Caco-2 (cell line): Measurements from ENCODE around the gene IPMK. TPM values are rescaled to one million over a fixed set of nuclear protein-coding genes. Genes with fewer than 3 reads are reported as not detected.

Experiments used
- BruUV-seq: library from RNA; stranded (reverse); fragments of 400-500 nt; replicated peaks from 2 replicates; lab custom pipeline; 2021; lab: Mats Ljungman, UMichigan
- CTCF ChIA-PET: fragments of 300-600 bp; sonication (Branson Sonifier 250); formaldehyde crosslinking; loops from one replicate; lab custom pipeline; 2022; ENCODE audit warnings: antibody characterized with exemption; lab: Charles Lee
- POLR2A ChIA-PET: fragments of 300-600 bp; sonication (Branson Sonifier 250); formaldehyde crosslinking; loops from one replicate; lab custom pipeline; 2022; ENCODE audit warnings: antibody characterized with exemption; lab: Charles Lee
- DNase-seq, 2 experiments: peaks; one replicate each; pipeline versions ENCODE4 v3.0.0 to v3.0.0-alpha.2; 2020 to 2022
- H3K27me3 ChIP-seq: replicated peaks from 2 replicates; pipeline ENCODE4 v1.6.0; 2011; ENCODE audit warnings: low read length; ENCODE audit not compliant: control insufficient read depth, insufficient read depth
- H3K36me3 ChIP-seq: 2 replicates; pipeline ENCODE4 v1.5.1; 2011; ENCODE audit warnings: low read length; ENCODE audit not compliant: control insufficient read depth, insufficient read depth
- H3K4me1 ChIP-seq: fragments of 250-450 bp; sonication (Bioruptor Pico); 2 replicates; pipeline ENCODE4 v1.5.1; 2020; ENCODE audit warnings: mild to moderate bottlenecking
- H3K4me3 ChIP-seq: 2 replicates; pipeline ENCODE4 v1.5.1; 2011; ENCODE audit warnings: low read depth, mild to moderate bottlenecking, control low read depth, low read length
- H3K9me3 ChIP-seq: fragments of 250-450 bp; sonication (Bioruptor Pico); 2 replicates; pipeline ENCODE4 v1.5.1; 2020; ENCODE audit warnings: mild to moderate bottlenecking, moderate library complexity
- H3K27ac Mint-ChIP-seq: one replicate; pipeline ENCODE4 v1.8.0; 2022; ENCODE audit warnings: mixed read lengths; ENCODE audit not compliant: unreplicated experiment
- H3K27me3 Mint-ChIP-seq: one replicate; pipeline ENCODE4 v1.8.0; 2022; ENCODE audit warnings: mixed read lengths; ENCODE audit not compliant: insufficient read depth, unreplicated experiment
- H3K36me3 Mint-ChIP-seq: one replicate; pipeline ENCODE4 v1.8.0; 2022; ENCODE audit warnings: mild to moderate bottlenecking, mixed read lengths; ENCODE audit not compliant: insufficient read depth, unreplicated experiment
- H3K4me1 Mint-ChIP-seq: one replicate; pipeline ENCODE4 v1.8.0; 2022; ENCODE audit warnings: low read depth, mixed read lengths; ENCODE audit not compliant: unreplicated experiment
- H3K4me3 Mint-ChIP-seq: one replicate; pipeline ENCODE4 v1.8.0; 2022; ENCODE audit warnings: mild to moderate bottlenecking, moderate library complexity, mixed read lengths; ENCODE audit not compliant: unreplicated experiment
- H3K9me3 Mint-ChIP-seq: one replicate; pipeline ENCODE4 v1.8.0; 2022; ENCODE audit warnings: mixed read lengths; ENCODE audit not compliant: unreplicated experiment
- CTCF ChIP-seq, 2 experiments: fragments of 200-600 bp in 1 of 2; IDR thresholded peaks; 1 replicate in 1 of 2; 2 replicates in 1 of 2; pipeline versions ENCODE4 v1.5.1 to v1.8.0; 2011 to 2022; ENCODE audit warnings: antibody characterized with exemption in 1 of 2, control low read depth in 1 of 2, inconsistent platforms in 1 of 2, low read depth in 1 of 2, low read length in 1 of 2, mild to moderate bottlenecking in 1 of 2, moderate library complexity in 1 of 2; ENCODE audit not compliant: insufficient read depth in 1 of 2, severe bottlenecking in 1 of 2, unreplicated experiment in 1 of 2
- intact Hi-C: fragments of 100-400 bp; cut with micrococcal nuclease; formaldehyde crosslinking; loops from one replicate; pipeline ENCODE4 v1.10.0; 2022; ENCODE audit not compliant: unreplicated experiment
- total RNA-seq: library from RNA; stranded (reverse); gene quantifications from 2 replicates; pipeline ENCODE4 v1.2.3, GENCODE V29; 2022

The IPMK gene
- total RNA-seq, 1 experiment from 2014 or later, result 18.3 TPM

GRCh38 chr10:58209669-58210068, 58.0 kb downstream of the IPMK start:
- no peak overlapping the region for H3K27ac Mint-ChIP-seq
- POLR2A ChIA-PET, result no interaction called here

DNA sequence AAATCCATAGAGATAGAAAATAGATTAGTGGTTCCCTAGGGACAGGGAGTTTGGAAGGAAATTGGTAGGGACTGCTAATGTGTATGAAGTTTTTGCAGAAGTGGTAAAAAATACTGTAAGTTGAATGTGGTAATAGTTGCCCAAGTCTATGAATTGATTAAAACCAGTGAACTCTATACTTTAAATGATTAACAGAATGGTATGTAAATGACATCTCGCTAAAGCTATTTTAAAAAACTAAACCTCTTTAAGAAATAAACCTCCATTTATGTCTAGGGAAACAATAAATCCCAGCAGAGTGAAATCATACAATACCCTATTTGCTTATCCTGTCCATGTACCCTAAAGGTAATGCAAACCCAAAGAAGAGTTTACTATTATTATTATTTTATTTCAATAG, 61.4 kb downstream of the IPMK start:
- intact Hi-C loops, result no loop called here
- BruUV-seq, result no TSS peak

More at GRCh38 chr10:58209669-58210068, 58.0 kb downstream of the IPMK start:
- Histone ChIP-seq H3K9me3 (no peaks in the 10 kb centered on the region), H3K4me1 (peaks cover 11% of the 10 kb centered on the region), H3K36me3 (peaks cover 1% of the 10 kb centered on the region; the same call in 1 of the 2 replicates), H3K4me3 (no peak overlapping the region), H3K27me3 (no peaks in the 10 kb centered on the region)
- Mint-ChIP-seq H3K9me3 (no peaks in the 10 kb centered on the region), H3K4me1 (peaks cover 17% of the 10 kb centered on the region), H3K4me3 (no peak overlapping the region), H3K27me3 (no peaks in the 10 kb centered on the region), H3K36me3 (peaks cover 9% of the 10 kb centered on the region)
- no peak for TF ChIP-seq CTCF (IDR thresholded peaks at IDR 0.05; ENCODE audit: insufficient read depth in 1 of 2, low read depth in 1 of 2, low read length in 1 of 2, severe bottlenecking in 1 of 2, unreplicated experiment in 1 of 2)
- CTCF ChIA-PET, result no interaction called here
- no TSS peak for BruUV-seq
- intact Hi-C loops, result no loop called here
- DNase-seq, result no peak

DNA sequence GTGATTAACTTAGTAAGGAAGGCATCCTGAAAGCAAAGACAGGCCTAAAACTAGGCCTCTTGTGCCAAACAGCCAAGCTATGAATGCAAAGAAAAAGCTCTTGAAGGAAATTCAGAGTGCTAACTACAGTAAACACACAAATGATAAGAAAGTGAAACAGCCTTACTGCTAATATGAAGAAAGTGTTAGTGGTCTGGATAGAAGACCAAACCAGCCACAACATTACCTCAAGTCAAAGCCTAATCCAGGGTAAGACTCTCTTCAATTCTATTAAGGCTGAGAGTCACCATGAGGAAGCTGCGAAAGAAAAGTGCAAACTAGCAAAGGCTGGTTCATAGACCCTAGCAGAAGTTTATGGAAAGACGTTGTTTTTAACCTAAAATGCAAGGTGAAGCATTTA, 66.0 kb downstream of the IPMK start:
- no peak overlapping the region for H3K4me3 ChIP-seq
- POLR2A ChIA-PET, result no interaction called here

More for the DNA sequence above, 61.4 kb downstream of the IPMK start:
- Mint-ChIP-seq H3K4me3 (no peak overlapping the region), H3K4me1 (peaks cover 7% of the 10 kb centered on the region), H3K27ac (no peak overlapping the region), H3K36me3 (no peaks in the 10 kb centered on the region), H3K27me3 (no peaks in the 10 kb centered on the region), H3K9me3 (no peaks in the 10 kb centered on the region)
- TF ChIP-seq CTCF (IDR thresholded peaks at IDR 0.05; ENCODE audit: insufficient read depth in 1 of 2, low read depth in 1 of 2, low read length in 1 of 2, severe bottlenecking in 1 of 2, unreplicated experiment in 1 of 2), result no peak
- H3K4me1 ChIP-seq, result peaks cover 5% of the 10 kb centered on the region; the same call in 1 of the 2 replicates
- DNase-seq, result no peak
- no peaks in the 10 kb centered on the region; the same call in none of the 2 replicates for H3K36me3 ChIP-seq
- no peaks in the 10 kb centered on the region for H3K27me3 ChIP-seq
- H3K4me3 ChIP-seq, result no peak overlapping the region
- ChIA-PET CTCF (no interaction called here), POLR2A (no interaction called here)
- H3K9me3 ChIP-seq, result no peaks in the 10 kb centered on the region

More for the DNA sequence above, 66.0 kb downstream of the IPMK start:
- Mint-ChIP-seq H3K36me3 (no peaks in the 10 kb centered on the region), H3K27ac (no peak overlapping the region), H3K4me1 (peaks cover 7% of the 10 kb centered on the region), H3K9me3 (no peaks in the 10 kb centered on the region), H3K4me3 (no peak overlapping the region), H3K27me3 (no peaks in the 10 kb centered on the region)
- H3K27me3 ChIP-seq, result no peaks in the 10 kb centered on the region
- no peak for TF ChIP-seq CTCF (IDR thresholded peaks at IDR 0.05; ENCODE audit: insufficient read depth in 1 of 2, low read depth in 1 of 2, low read length in 1 of 2, severe bottlenecking in 1 of 2, unreplicated experiment in 1 of 2)
- no peaks in the 10 kb centered on the region for H3K9me3 ChIP-seq
- H3K4me1 ChIP-seq, result no peaks in the 10 kb centered on the region
- intact Hi-C loops, result no loop called here
- no TSS peak for BruUV-seq
- CTCF ChIA-PET, result no interaction called here
- H3K36me3 ChIP-seq, result no peaks in the 10 kb centered on the region; the same call in 1 of the 2 replicates
- DNase-seq, result no peak
